Measurements from ENCODE around the gene POU2AF3. TPM values are rescaled to one million over a fixed set of nuclear protein-coding genes. Genes with fewer than 3 reads are reported as not detected.
"Not testable (repeated sequence)": the region's sequence is repeated elsewhere in the genome, so short reads cannot be mapped to it uniquely, and the experiment has no call there.

POU2AF3 gene
- total RNA-seq, 6 experiments from 2014 or later: 0.39 to 0.86 (median 0.52) TPM

- no peaks in the 10 kb centered on the region for H3K36me3 ChIP-seq
- DNase-seq: no peak
- no peak overlapping the region for H3K27ac ChIP-seq
- H3K4me3 ChIP-seq: no peak overlapping the region
- 67% methylated on average over 3 of the region's 4 CpGs for WGBS (ENCODE audit: insufficient coverage, low coverage, low lambda C conversion rate, missing lambda C conversion rate)
- intact Hi-C loops (cut with DNase I): no loop called here
- no peaks in the 10 kb centered on the region for H3K4me1 ChIP-seq
- no peaks in the 10 kb centered on the region for H3K9me3 ChIP-seq
- H3K27me3 ChIP-seq: no peaks in the 10 kb centered on the region
- TF ChIP-seq CTCF (IDR thresholded peaks at IDR 0.05): no peak
- no peak for ATAC-seq
Measured at GRCh38 chr11:111258046-111258445, 40.3 kb upstream of the POU2AF3 start.

GRCh38 chr11:111259896-111260295, 38.5 kb upstream of the POU2AF3 start:
- no peaks in the 10 kb centered on the region for H3K36me3 ChIP-seq
- H3K4me1 ChIP-seq: no peaks in the 10 kb centered on the region
- TF ChIP-seq POLR2A (IDR thresholded peaks at IDR 0.05) (no peak), CTCF (IDR thresholded peaks at IDR 0.05) (no peak)
- H3K27me3 ChIP-seq: no peaks in the 10 kb centered on the region
- intact Hi-C loops (cut with DNase I): no loop called here
- no peak for DNase-seq
- H3K4me3 ChIP-seq: no peak overlapping the region
- ATAC-seq: no peak
- no peaks in the 10 kb centered on the region for H3K9me3 ChIP-seq
- H3K27ac ChIP-seq: no peak overlapping the region
- 70% methylated on average over 4 of the region's 4 CpGs for WGBS (ENCODE audit: insufficient coverage, low coverage, low lambda C conversion rate, missing lambda C conversion rate)

GRCh38 chr11:111260811-111261210, 37.5 kb upstream of the POU2AF3 start:
- H3K27ac ChIP-seq: no peak overlapping the region
- TF ChIP-seq POLR2A (IDR thresholded peaks at IDR 0.05) (no peak), CTCF (IDR thresholded peaks at IDR 0.05) (no peak)
- intact Hi-C loops (cut with DNase I): no loop called here
- WGBS (ENCODE audit: insufficient coverage, low coverage, low lambda C conversion rate, missing lambda C conversion rate): 61% methylated on average over 4 of the region's 4 CpGs
- H3K4me3 ChIP-seq: no peak overlapping the region
- DNase-seq (no peak), ATAC-seq (no peak)
- no peaks in the 10 kb centered on the region for H3K36me3 ChIP-seq
- no peaks in the 10 kb centered on the region for H3K9me3 ChIP-seq
- no peaks in the 10 kb centered on the region for H3K27me3 ChIP-seq
- H3K4me1 ChIP-seq: no peaks in the 10 kb centered on the region

- Histone ChIP-seq H3K27me3 (no peaks in the 10 kb centered on the region), H3K9me3 (no peaks in the 10 kb centered on the region), H3K27ac (no peak overlapping the region), H3K4me3 (no peak overlapping the region), H3K4me1 (no peaks in the 10 kb centered on the region), H3K36me3 (no peaks in the 10 kb centered on the region)
- 50% methylated on average over 1 of the region's 1 CpG for WGBS (ENCODE audit: insufficient coverage, low coverage, low lambda C conversion rate, missing lambda C conversion rate)
- TF ChIP-seq CTCF (IDR thresholded peaks at IDR 0.05) (no peak), POLR2A (IDR thresholded peaks at IDR 0.05) (no peak)
- intact Hi-C loops (cut with DNase I): no loop called here
- ATAC-seq (no peak), DNase-seq (no peak)
Measured at GRCh38 chr11:111264646-111265045, 33.7 kb upstream of the POU2AF3 start.

GRCh38 chr11:111265421-111265820, 32.9 kb upstream of the POU2AF3 start:
- WGBS (ENCODE audit: insufficient coverage, low coverage, low lambda C conversion rate, missing lambda C conversion rate): 81% methylated on average over 2 of the region's 2 CpGs
- no peaks in the 10 kb centered on the region for H3K27me3 ChIP-seq
- intact Hi-C loops (cut with DNase I): no loop called here
- H3K36me3 ChIP-seq: no peaks in the 10 kb centered on the region
- no peaks in the 10 kb centered on the region for H3K9me3 ChIP-seq
- TF ChIP-seq POLR2A (IDR thresholded peaks at IDR 0.05) (no peak), CTCF (IDR thresholded peaks at IDR 0.05) (no peak)
- DNase-seq: no peak
- H3K4me1 ChIP-seq: no peaks in the 10 kb centered on the region
- H3K4me3 ChIP-seq: no peak overlapping the region
- no peak for ATAC-seq
- H3K27ac ChIP-seq: no peak overlapping the region

GRCh38 chr11:111268303-111268702, 30.0 kb upstream of the POU2AF3 start:
- H3K4me1 ChIP-seq; H3K9me3 ChIP-seq; intact Hi-C loops (cut with DNase I); DNase-seq; H3K27ac ChIP-seq; ATAC-seq; H3K27me3 ChIP-seq; H3K4me3 ChIP-seq; H3K36me3 ChIP-seq: not testable (repeated sequence)
- 8% methylated on average over 2 of the region's 4 CpGs for WGBS (ENCODE audit: insufficient coverage, low coverage, low lambda C conversion rate, missing lambda C conversion rate)
